Transverse colon (tissue), 4 donors: ENCODE results near the gene HID1. TPM values are rescaled to one million over a fixed set of nuclear protein-coding genes. Genes with fewer than 3 reads are reported as not detected.
A peak's percentile ranks its signal among the peaks of the same experiment; 100 is the strongest.
"Not testable (repeated sequence)": the region's sequence is repeated elsewhere in the genome, so short reads cannot be mapped to it uniquely, and the experiment has no call there.

ENCODE experiments used
- DNase-seq: peaks from one replicate; pipeline ENCODE4 v3.0.0-alpha.2; 2019
- H3K27ac ChIP-seq, 4 donors: fragments of 200-600 bp; sonication (generic); 2 replicates each; pipeline ENCODE4 v1.5.1; 2016 to 2018; ENCODE audit warnings: inconsistent platforms in 4 of 4
- H3K27me3 ChIP-seq: fragments of 200-600 bp; sonication (generic); 2 replicates; pipeline ENCODE4 v1.5.1; 2017; ENCODE audit warnings: inconsistent platforms
- H3K36me3 ChIP-seq, 4 donors: fragments of 200-600 bp; sonication (generic); 2 replicates each; pipeline ENCODE4 v1.5.1; 2017 to 2019; ENCODE audit warnings: inconsistent platforms in 4 of 4
- H3K4me1 ChIP-seq, 4 donors: fragments of 200-600 bp; sonication (generic); 2 replicates each; pipeline ENCODE4 v1.5.1; 2017 to 2020; ENCODE audit warnings: inconsistent platforms in 4 of 4
- H3K4me3 ChIP-seq, 4 donors: fragments of 200-600 bp; sonication (generic); 1 replicate in 1 of 4; 2 replicates in 3 of 4; pipeline versions ENCODE4 v1.5.1 to v1.6.1; 2017 to 2019; ENCODE audit warnings: inconsistent platforms in 4 of 4
- H3K9me3 ChIP-seq, 2 donors: fragments of 200-600 bp; sonication (generic); 2 replicates each; pipeline ENCODE4 v1.5.1; 2017 to 2019; ENCODE audit warnings: inconsistent platforms in 2 of 2
- EP300 ChIP-seq: sonication (generic); formaldehyde crosslinking; IDR thresholded peaks from one replicate; pipeline ENCODE4 v1.6.1; 2017; ENCODE audit warnings: antibody characterized with exemption, low read depth
- POLR2A ChIP-seq: fragments of 450-650 bp; IDR thresholded peaks from one replicate; pipeline ENCODE4 v1.6.1; 2016; ENCODE audit warnings: antibody characterized with exemption, mild to moderate bottlenecking, moderate library complexity
- POLR2AphosphoS5 ChIP-seq, 3 donors: sonication (generic); formaldehyde crosslinking; IDR thresholded peaks; one replicate each; pipeline ENCODE4 v1.6.1; 2016; ENCODE audit warnings: antibody characterized with exemption in 3 of 3
- WGBS, 2 donors: methylation state at CpG; one replicate each; pipeline ENCODE4 v1.1.5; 2018; ENCODE audit warnings: low coverage in 1 of 2; 5-methylcytosine and 5-hydroxymethylcytosine counted together
- in situ Hi-C, 4 donors: fragments of 200-750 bp; cut with MboI; loops; one replicate each; pipeline versions ENCODE4 v1.15.0 to v1.15.1; 2017; ENCODE audit warnings: low sequenced_read_pairs in 3 of 4, low pct_ligation_motif_present in 1 of 4, low pct_unique_long_range_greater_than_20kb in 1 of 4
- intact Hi-C: fragments of 100-400 bp; cut with DNase I; formaldehyde crosslinking; loops from one replicate; pipeline ENCODE4 v1.15.1; 2023; ENCODE audit warnings: low total_unique reads
- total RNA-seq, 4 donors: library from RNA; depleted of rRNA; stranded (reverse); fragments of >200 nt; gene quantifications; one replicate each; pipeline ENCODE4 v1.1.0, GENCODE V29; 2016
- TF ChIP-seq, protein P1 (sequence below), 5 experiments: fragments of 200-600 bp in 3 of 5; fragments of 450-650 bp in 2 of 5; sonication (generic) in 3 of 5; IDR thresholded peaks; 1 replicate in 2 of 5; 2 replicates in 3 of 5; pipeline ENCODE4 v1.5.1; 2016 to 2017; ENCODE audit warnings: antibody characterized with exemption in 5 of 5, inconsistent platforms in 3 of 5, mild to moderate bottlenecking in 2 of 5, moderate library complexity in 1 of 5

HID1 gene
- total RNA-seq, 4 donors from 2014 or later = 30.2 to 221 (median 50.7) TPM

DNA sequence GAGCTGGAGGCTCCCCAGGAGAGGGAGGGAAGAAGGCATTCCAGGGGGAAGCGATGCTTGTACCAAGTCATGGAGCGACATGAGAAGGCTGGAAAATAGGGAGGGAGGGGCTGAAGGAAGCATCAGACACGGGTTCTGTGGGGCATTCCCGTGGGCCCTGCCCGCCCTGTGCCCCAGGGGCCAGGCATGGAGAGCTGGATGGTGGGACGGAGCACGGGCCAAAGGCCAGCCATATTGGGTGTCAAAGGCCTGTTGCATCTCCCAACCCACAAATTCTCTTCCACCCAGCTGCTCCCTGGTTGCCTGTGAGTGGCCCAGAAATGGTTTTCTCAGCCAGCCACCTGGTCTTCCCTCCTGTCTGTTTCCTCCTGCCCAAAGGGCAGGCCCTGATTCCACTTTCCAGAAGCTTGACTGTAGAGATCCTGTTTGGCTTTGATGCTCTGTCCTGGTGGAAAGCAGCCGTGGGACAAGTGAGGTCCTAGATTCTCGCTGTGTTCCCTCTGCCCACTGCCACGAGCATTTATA, 18.1 kb upstream of the HID1 start:
- TF ChIP-seq POLR2AphosphoS5 (IDR thresholded peaks at IDR 0.05) = no peak
- no peak for TF ChIP-seq POLR2A
- TF ChIP-seq EP300 = no peak
- TF ChIP-seq, protein P1, sequence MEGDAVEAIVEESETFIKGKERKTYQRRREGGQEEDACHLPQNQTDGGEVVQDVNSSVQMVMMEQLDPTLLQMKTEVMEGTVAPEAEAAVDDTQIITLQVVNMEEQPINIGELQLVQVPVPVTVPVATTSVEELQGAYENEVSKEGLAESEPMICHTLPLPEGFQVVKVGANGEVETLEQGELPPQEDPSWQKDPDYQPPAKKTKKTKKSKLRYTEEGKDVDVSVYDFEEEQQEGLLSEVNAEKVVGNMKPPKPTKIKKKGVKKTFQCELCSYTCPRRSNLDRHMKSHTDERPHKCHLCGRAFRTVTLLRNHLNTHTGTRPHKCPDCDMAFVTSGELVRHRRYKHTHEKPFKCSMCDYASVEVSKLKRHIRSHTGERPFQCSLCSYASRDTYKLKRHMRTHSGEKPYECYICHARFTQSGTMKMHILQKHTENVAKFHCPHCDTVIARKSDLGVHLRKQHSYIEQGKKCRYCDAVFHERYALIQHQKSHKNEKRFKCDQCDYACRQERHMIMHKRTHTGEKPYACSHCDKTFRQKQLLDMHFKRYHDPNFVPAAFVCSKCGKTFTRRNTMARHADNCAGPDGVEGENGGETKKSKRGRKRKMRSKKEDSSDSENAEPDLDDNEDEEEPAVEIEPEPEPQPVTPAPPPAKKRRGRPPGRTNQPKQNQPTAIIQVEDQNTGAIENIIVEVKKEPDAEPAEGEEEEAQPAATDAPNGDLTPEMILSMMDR (IDR thresholded peaks at IDR 0.05) = no peak
- Histone ChIP-seq H3K27ac (no peak overlapping the region), H3K27me3 (no peaks in the 10 kb centered on the region), H3K36me3 (no peaks in the 10 kb centered on the region), H3K4me1 (peaks cover 0 to 34% (median 18%) of the 10 kb centered on the region in 4 donors), H3K4me3 (no peak overlapping the region), H3K9me3 (no peaks in the 10 kb centered on the region)
- in situ Hi-C loops (no loop called here), intact Hi-C loops (no loop called here)
- no peak for DNase-seq
- 84 to 100% methylated on average over 1 to 10 of the region's 10 CpGs for WGBS, 2 donors

DNA sequence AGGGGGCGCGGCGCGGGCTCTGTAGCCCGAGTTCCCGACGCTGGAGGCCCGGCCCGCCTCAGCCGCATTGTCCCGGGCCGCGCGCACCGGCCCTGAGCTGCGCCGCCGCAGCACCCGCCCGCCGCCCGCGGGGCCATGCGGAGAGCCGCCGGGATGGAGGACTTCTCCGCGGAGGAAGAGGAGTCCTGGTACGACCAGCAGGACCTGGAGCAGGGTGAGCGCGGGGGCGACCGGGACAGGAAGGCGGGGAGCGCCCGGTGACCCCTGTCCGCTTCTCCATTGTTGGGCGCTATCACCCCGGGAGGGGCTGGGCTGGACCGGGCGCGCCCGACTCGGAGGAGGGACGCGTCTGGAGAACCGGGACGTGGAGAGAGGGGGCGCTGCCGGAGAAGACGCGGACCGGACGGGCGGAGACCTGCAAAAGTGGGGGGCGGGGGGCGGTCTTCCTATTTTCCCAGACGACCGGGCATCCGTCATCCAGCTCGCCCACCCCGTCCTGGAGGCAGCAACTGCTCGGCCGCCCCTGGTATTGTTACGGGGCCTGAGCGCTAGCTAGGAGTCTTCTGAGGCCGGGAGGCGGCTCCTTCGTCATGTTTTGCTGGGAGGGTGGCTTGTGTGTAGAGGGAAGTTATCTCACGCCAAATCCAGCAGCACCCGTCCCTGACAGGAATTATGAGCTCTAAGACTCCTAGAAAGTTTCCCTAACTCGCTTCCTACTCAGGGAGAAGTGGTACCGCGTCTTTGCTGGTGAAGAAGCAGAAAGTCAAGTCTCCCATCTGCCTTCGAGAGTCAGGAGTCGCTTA, 15.6 kb upstream of the HID1 start:
- Histone ChIP-seq H3K27ac (peak overlapping the region; percentile 87 to 96 (median 96)), H3K4me1 (peaks cover 0 to 31% (median 15%) of the 10 kb centered on the region in 4 donors), H3K9me3 (no peaks in the 10 kb centered on the region), H3K27me3 (no peaks in the 10 kb centered on the region), H3K36me3 (no peaks in the 10 kb centered on the region), H3K4me3 (peak overlapping the region; percentile 67 to 95 (median 69))
- intact Hi-C loops (no loop called here), in situ Hi-C loops (no loop called here)
- peak; percentile 47 for TF ChIP-seq POLR2A
- no peak for TF ChIP-seq EP300
- TF ChIP-seq POLR2AphosphoS5 (IDR thresholded peaks at IDR 0.05) = peak in 2 of 3 donors; percentile 39 to 49
- TF ChIP-seq, protein P1 (IDR thresholded peaks at IDR 0.05) = peak; percentile 15 to 39 (median 31)
- 2% methylated on average over 68 of the region's 76 CpGs; no CpG with 5 or more reads in 1 of the 2 donors for WGBS, 2 donors
- DNase-seq = peak; percentile 78

DNA sequence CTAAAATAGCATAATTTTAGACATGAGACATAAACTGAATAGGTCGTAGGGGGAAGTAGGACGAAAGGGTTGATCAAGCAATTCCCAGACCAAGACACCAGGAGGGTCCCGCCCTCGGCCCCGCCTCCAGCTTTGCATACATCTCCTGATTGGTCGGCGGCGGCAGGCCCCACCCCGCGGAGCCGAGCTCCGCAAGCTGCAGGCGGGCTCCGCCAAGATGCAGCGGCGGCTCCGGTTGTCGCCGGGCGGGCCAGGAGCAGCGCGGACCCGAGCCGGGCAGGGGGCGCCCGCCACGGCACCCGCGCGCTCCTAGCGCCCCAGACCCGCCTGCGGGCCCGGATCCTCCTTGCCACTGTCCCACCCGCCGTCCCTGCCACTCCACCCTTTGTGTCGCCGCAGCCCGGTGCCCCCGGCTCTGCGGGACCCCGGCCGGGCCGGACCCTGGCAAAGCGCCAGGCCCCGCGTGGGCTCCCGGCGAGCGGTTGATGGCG, 14.9 kb upstream of the HID1 start, which contains the start of gene CDR2L:
CDR2L (plus strand) TSS at position 215 of the 491 bp plus-strand sequence. CDS start 412 bp downstream, outside the sequence.
- Histone ChIP-seq H3K27ac (peak within 1 kb of the TSS; percentile 87 to 96 (median 96)), H3K4me3 (peak within 1 kb of the TSS; percentile 67 to 95 (median 69)), H3K36me3 (no peaks in the 10 kb centered on the region), H3K9me3 (no peaks in the 10 kb centered on the region), H3K4me1 (peaks cover 0 to 28% (median 20%) of the 10 kb centered on the region in 4 donors), H3K27me3 (no peaks in the 10 kb centered on the region)
- TF ChIP-seq, protein P1 (IDR thresholded peaks at IDR 0.05) = peak in 1 of 5 experiments; percentile 19
- TF ChIP-seq POLR2AphosphoS5 (IDR thresholded peaks at IDR 0.05) (peak; percentile 75 to 95 (median 90)), POLR2A (peak; percentile 16), EP300 (no peak)
- intact Hi-C loops (no loop called here), in situ Hi-C loops (no loop called here)
- 0% methylated on average over 3 to 46 of the region's 51 CpGs for WGBS, 2 donors
- DNase-seq = peak; percentile 97

DNA sequence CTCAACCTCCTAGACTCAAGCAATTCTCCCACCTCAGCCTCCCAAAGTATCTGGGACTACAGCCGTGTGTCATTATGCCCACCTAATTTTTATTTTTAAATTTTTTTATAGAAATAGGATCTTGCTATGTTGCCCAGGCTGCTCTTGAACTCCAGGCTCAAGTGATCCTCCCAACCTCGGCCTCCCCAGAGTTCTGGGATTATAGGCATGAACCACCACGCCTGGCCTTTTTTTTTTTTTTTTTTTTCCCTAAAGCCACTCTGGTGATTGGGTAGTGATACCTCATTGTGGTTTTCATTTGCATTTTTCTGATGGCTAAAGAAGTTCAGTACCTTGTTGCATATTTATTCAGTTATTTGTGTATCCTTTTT, 13.6 kb upstream of the HID1 start:
- Histone ChIP-seq H3K27ac (no peak overlapping the region), H3K27me3 (no peaks in the 10 kb centered on the region), H3K4me3 (no peak overlapping the region), H3K9me3 (no peaks in the 10 kb centered on the region), H3K36me3 (no peaks in the 10 kb centered on the region), H3K4me1 (peaks cover 6 to 36% (median 30%) of the 10 kb centered on the region in 4 donors)
- DNase-seq = no peak
- in situ Hi-C loops (no loop called here), intact Hi-C loops (no loop called here)
- WGBS, 2 donors = 80 to 86% methylated on average over 2 to 3 of the region's 3 CpGs
- TF ChIP-seq EP300 (no peak), POLR2AphosphoS5 (IDR thresholded peaks at IDR 0.05) (no peak), POLR2A (no peak)
- TF ChIP-seq, protein P1 (IDR thresholded peaks at IDR 0.05) = no peak

DNA sequence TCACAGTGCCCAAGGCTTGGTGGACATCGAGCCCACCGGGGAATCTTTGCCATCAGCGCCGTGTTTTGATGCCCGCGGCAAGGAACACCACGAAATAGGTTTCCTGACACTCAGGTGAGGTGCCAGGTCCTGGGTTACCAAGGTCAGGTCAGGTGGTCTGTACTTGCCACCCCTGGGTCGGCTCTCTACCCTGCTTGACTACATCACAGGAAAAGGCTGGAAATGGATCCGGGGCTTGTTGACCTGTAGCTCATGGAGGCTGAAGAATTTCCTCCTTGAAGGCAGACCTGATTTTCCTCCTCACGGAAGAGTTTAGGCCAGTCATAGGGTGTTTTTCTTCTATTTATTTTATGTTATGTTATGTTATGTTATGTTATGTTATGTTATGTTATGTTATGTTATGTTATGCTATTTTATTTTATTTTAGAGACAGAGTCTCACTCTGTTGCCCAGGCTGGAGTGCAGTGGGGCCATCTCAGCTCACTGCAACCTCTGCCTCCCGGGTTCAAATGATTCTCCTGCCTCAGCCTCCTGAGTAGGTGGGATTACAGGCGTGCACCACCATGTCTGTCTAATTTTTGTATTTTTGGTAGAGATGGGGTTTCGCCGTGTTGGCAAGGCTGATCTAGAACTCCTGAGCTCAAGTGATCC, 10.2 kb upstream of the HID1 start:
- intact Hi-C loops = not testable (repeated sequence)
- 43 to 50% methylated on average over 1 to 11 of the region's 14 CpGs for WGBS, 2 donors

More for the DNA sequence above, 10.2 kb upstream of the HID1 start:
- H3K9me3 ChIP-seq, H3K27me3 ChIP-seq, H3K36me3 ChIP-seq, DNase-seq, in situ Hi-C loops: not testable (repeated sequence)
- Histone ChIP-seq H3K4me3 (peak overlapping the region; percentile 35 to 68 (median 54)), H3K4me1 (peaks cover 6 to 21% (median 18%) of the 10 kb centered on the region in 4 donors), H3K27ac (peak overlapping the region; percentile 74 to 90 (median 83))
